HG03575 (cell line): ENCODE data around the gene ITGA3.
"Not testable (repeated sequence)": the region's sequence is repeated elsewhere in the genome, so short reads cannot be mapped to it uniquely, and the experiment has no call there.

Source experiments
- ATAC-seq: cut with Tn5 transposase; IDR thresholded peaks from one replicate; pipeline ENCODE4 v1.9.1; 2021; ENCODE audit not compliant: unreplicated experiment, insufficient number of reproducible peaks, low FRiP score; ENCODE audit errors: extremely low read depth

Gene ITGA3

GRCh38 chr17:50033316-50033715 is 22.6 kb upstream of the ITGA3 start:
- ATAC-seq: no peak

DNA sequence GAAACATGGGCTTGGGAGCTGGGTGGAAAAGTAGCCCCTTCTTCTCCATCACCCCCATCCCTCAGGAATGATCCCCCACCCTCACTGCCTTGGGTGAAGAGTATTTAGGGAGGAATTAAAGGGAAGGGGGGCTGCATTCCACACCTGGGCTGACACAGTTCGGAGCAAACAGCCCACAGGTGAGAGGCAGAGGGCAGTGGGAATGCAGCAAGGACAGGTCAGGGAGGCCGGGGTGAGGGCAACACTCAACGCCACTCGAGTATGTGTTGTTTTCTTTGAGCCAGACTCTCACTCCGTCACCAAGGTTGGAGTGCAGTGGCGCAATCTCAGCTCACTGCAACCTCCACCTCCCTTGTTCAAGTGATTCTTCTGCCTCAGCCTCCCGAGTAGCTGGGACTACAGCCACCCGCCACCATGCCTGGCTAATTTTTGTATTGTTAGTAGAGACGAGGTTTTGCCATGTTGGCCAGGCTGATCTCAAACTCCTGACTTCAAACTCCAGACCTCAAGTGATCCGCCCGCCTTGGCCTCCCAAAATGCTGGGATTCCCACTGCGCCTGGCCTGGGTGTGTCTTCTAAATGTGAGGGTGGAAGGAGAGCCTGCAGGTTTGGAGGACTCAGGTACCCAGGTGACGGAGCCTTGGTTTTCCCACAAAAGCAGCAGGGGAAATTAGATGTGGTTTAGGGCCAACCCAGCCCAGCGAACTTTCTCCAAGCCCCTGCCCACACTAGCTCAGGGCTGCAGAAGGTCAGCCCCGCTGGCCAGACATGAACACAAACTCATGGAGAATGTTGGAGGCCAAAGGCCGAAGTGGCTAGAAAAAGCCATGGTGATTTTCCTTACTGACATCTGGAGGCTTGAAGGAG is 21.2 kb upstream of the ITGA3 start:
- ATAC-seq: no peak

DNA sequence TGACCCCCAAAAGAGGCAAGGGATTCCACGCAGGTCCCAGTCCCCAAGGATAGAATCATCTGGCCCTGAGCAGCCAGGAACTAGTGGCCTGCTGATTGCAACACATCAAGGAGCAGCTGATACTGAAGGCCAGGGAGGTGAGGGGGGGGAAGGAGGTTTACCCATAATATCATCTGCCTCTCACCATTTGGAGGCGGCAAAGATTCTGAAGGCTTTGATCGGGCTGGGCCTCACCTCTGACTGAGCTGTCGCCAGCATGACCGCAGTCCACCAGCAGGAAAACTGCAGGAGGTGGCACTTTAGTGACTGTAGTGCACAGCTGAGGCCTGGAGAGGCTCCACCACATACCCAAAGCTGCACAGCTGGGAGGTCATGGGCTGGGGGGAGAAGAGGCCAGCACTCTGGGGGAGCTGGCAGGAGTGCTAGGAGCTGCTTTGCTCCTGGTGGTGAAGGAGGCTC is 20.5 kb upstream of the ITGA3 start:
- ATAC-seq: no peak

GRCh38 chr17:50035945-50036344 is 20.0 kb upstream of the ITGA3 start:
- no peak for ATAC-seq

GRCh38 chr17:50036455-50037261 is 19.3 kb upstream of the ITGA3 start:
- ATAC-seq: no peak

GRCh38 chr17:50037321-50038107 is 18.4 kb upstream of the ITGA3 start:
- ATAC-seq: no peak

- ATAC-seq: no peak
Measured at GRCh38 chr17:50039058-50039457, 16.9 kb upstream of the ITGA3 start.

DNA sequence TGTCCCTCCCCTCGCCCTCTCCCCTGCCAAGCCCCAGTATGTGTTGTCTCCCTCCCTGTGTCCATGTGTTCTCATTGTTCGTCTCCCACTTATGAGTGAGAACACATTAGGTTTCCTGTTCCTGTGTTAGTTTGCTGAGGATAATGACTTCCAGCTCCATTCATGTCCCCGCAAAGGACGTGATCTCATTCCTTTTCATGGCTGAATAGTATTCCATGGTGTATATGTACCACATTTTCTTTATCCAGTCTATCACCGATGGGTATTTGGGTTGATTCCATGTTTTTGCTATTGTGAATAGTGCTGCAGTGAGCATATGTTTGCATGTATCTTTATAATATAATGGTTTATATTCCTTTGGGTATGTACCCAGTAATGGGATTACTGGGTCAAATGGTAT is 15.4 kb upstream of the ITGA3 start:
- ATAC-seq: not testable (repeated sequence)

- ATAC-seq: no peak
Measured at GRCh38 chr17:50042211-50042610, 13.7 kb upstream of the ITGA3 start.

- ATAC-seq: no peak
Measured at GRCh38 chr17:50043290-50044148, 12.4 kb upstream of the ITGA3 start.

GRCh38 chr17:50044483-50044882 is 11.4 kb upstream of the ITGA3 start:
- ATAC-seq: no peak

DNA sequence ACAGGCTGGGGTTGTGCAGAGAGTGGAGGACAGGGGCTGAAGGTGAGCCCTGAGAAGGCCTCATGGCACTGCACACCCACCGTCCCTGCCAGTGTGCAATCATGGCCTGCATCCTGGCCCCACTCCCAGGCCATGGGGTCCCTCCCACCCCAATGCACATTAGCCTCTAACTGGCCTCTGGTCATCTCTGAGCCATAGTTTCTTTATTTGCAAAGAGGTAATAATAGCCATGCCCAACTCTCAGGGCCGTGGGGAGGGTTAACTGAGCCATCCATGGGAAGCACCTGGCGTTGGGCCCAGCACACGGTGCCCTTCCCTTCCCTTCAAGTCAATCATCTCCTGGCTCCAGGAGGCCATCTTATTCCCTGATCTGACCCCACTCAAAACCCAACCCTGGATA is 10.8 kb upstream of the ITGA3 start:
- ATAC-seq: no peak

GRCh38 chr17:50046179-50046578 is 9.7 kb upstream of the ITGA3 start:
- no peak for ATAC-seq

DNA sequence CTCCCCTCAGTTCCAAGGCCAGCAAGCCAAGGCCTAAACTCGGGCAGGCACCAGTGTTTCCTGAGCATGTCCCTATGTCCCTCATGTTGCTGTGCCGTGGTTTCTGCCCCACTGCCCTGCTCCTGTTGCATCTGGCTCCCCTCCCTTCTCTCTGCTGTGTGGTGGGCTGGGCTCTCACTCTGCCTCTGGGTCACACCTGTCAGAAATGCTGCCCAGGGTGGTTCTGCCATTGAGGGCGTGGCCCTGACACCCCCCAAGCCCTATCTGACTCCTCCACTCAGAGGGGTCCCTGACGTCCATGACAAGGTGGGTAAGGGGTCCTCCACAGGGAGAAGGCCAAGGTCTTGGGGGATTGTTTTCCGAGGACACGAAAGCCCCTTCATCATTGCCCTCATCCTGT is 9.2 kb upstream of the ITGA3 start:
- no peak for ATAC-seq

GRCh38 chr17:50047083-50047482 is 8.8 kb upstream of the ITGA3 start:
- no peak for ATAC-seq

GRCh38 chr17:50047488-50048126 is 8.3 kb upstream of the ITGA3 start:
- no peak for ATAC-seq

DNA sequence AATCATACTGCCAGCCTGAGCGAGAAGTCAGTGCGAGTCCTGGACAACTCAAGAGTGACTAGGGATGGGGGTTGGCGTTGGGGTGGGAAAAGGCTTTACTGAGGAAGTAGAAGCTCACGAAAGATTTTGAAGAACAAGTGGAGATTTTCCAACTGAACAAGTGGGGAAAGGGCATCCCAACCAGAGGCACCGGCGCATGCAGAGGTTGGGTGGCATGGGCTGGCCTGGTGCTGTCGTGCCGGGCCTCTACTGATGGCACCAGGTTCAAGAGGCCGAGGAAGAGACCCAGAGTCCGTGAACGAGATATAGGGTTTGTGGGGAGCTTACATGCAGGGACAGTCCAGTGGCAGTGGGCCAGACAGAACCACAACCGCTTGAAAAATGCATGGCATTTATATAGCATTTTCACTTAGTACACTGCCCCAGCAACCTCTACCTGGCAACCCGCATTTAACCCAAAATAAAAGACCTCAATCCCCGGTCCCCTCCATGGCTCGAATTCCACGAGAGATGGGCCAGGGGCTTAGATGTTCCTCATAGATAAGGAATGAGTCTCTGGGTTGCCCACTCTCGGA is 7.7 kb upstream of the ITGA3 start:
- no peak for ATAC-seq

DNA sequence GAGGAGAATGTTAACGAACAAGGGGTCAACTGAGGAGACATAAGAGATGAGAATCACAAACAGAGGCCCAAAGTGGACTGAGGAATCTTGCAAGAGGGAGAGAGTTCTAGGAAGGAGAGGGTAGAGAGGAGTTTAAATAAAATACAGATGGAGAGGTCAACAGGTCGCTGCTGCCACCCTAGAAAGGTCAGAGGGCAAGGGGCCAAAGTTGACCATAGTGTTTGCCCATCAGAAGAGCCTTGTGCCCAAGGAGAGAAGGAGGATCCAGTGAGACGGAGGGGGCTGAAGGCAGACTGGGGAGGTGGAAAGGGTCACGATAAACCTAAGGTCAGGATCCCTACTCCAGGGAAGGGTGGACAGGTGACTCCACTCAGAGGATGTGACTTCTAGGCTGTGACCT is 6.9 kb upstream of the ITGA3 start:
- ATAC-seq: no peak
